Left renal cortex interstitium (tissue), 4 donors: ENCODE measurements around the gene GOLGA1. TPM values are rescaled to one million over a fixed set of nuclear protein-coding genes. Genes with fewer than 3 reads are reported as not detected.
"Not testable (repeated sequence)": the region's sequence is repeated elsewhere in the genome, so short reads cannot be mapped to it uniquely, and the experiment has no call there.

ENCODE experiments used
- DNase-seq, 4 donors: peaks; one replicate each; pipeline ENCODE4 v3.0.0-alpha.2; 2013; ENCODE audit warnings: low read depth in 4 of 4, low spot score in 2 of 4, missing footprints in 1 of 4
- polyA plus RNA-seq, 4 donors: library from polyadenylated mRNA; unstranded; fragments of 120-200 nt; gene quantifications; one replicate each; pipeline ENCODE4 v1.2.1, GENCODE V29; 2013; ENCODE audit not compliant: insufficient read length in 4 of 4

The GOLGA1 gene, protein sequence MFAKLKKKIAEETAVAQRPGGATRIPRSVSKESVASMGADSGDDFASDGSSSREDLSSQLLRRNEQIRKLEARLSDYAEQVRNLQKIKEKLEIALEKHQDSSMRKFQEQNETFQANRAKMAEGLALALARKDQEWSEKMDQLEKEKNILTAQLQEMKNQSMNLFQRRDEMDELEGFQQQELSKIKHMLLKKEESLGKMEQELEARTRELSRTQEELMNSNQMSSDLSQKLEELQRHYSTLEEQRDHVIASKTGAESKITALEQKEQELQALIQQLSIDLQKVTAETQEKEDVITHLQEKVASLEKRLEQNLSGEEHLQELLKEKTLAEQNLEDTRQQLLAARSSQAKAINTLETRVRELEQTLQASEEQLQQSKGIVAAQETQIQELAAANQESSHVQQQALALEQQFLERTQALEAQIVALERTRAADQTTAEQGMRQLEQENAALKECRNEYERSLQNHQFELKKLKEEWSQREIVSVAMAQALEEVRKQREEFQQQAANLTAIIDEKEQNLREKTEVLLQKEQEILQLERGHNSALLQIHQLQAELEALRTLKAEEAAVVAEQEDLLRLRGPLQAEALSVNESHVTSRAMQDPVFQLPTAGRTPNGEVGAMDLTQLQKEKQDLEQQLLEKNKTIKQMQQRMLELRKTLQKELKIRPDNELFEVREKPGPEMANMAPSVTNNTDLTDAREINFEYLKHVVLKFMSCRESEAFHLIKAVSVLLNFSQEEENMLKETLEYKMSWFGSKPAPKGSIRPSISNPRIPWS
- 10 to 100 TPM; 14.3 to 17.8 (median 16.5) TPM for polyA plus RNA-seq

DNA sequence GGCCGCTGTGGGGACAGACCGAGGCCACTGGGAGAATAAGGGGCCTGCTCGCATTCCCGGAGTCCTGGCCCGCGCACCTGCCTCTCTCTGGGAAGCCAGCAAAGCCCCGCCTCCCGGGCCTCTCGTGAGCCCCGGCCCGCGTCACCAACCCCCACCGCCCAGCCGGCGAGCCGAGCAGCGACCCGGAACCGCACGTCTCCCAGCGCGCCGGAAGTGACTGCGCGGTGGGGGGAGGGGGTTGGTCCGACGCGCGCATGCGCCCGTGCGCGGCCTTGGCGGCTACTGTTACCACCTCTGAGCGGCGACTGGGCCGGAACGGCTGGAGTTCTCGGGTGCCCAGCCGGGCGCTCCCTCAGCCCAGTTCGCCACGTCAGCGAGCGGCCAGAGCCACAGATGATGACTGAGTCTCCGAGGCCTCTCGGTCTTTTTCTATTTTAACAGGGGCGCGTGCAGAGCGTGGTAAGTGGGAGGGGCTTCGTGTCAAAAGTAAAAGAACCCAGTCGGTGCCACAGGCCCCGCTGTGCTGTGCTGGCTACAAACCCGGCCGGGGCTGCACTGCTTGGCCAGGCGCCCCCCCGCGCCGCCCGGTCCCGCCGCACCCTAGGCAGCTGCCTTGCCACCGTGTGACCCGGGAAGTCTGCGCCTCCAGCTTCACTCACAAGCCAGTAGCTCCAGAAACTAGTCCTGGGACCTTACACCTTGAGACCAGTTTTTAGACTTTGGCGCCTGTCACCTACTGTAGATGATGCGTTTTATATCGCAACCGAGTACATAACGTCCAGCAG, at the start of gene GOLGA1:
Gene GOLGA1 (minus strand): TSS at position 190 of the 785 bp plus-strand sequence. CDS start 2,372 bp downstream, outside the sequence.
- peak; percentile 85 to 87 (median 87) for DNase-seq

GRCh38 chr9:124983698-124984097, 42.8 kb upstream of the GOLGA1 start:
- DNase-seq = no peak

DNA sequence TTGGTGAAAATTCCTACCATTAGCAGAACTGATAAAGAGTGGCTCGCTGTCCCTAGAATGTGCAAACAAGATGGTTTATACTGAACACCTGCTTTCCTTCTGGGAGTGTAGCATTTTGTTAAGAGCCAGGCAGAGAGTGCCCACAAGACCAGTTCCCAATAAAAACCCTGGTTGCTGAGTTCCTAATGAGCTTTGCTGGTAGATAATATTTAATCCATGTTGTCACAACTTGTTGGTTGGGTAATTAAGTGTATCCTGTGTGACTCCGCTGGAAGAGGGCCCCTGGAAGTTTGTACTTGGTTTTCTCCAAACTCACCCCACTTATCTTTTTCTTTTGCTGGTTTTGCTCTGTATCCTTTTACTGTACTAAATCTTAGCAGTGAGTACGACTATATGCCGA, 39.5 kb upstream of the GOLGA1 start:
- DNase-seq = peak in 2 of 4 donors; percentile 0 to 2

DNA sequence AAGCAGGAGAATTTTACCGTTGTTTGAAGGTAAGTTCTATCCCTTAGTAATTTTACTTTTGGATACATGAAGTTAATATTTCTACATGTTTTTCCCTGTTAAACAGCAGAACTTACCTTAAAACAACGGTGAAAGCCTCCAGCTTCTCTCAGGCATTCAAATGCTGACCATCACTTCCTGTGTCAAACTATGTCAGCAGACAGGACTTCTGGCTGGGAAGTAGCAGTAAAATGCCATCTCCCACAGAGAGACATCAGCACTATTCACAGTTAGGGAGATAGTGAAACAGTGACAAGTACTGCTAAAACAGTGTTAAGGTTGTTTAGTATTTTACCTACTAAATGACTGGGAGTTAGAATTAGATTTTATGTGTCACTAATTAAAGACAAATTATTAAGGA, 34.2 kb upstream of the GOLGA1 start:
- DNase-seq = no peak

DNA sequence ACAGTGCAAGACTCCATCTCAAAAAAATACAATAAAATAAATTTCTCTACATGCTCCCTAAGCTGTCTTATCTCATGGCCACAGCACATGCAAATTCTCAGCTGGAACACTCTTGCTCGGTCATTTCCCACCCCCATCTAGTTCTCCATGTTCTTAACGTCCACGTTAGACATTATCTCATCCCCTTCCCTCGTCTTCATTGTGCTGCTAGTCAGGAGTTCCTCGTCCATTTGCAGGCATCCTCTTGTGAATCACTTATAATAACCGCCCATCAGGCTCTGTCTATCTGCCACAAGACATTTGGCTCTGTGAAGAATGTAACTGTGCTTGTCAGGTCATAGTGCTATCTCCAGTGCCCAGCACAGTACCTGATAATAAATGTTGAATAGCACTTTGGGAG, 32.9 kb upstream of the GOLGA1 start:
- no peak for DNase-seq

DNA sequence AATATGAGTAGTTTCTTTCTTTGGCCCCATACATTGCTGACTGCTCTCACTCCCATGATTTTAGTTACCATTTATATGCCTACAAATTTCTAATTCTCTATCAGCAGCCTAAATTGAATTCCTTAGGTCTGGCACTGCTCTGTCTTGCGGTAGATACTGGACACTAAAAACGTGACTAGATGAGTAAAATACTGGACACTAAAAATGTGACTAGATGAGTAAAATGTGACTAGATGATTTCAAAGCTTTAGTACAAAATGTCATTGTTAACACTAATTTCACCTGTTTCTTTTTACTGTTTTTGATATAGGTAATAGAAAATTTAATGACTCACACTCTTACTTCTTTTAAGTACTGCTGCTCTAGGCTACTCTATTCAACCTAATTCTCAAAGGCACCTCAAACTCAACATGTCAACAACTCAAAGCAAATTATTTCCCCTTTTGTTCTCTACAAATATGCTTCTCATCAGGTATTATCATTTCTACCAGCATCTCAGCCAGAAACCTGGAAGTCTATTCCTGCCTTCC, 31.4 kb upstream of the GOLGA1 start:
- DNase-seq = no peak

GRCh38 chr9:124969401-124969800, 28.5 kb upstream of the GOLGA1 start:
- no peak for DNase-seq

DNA sequence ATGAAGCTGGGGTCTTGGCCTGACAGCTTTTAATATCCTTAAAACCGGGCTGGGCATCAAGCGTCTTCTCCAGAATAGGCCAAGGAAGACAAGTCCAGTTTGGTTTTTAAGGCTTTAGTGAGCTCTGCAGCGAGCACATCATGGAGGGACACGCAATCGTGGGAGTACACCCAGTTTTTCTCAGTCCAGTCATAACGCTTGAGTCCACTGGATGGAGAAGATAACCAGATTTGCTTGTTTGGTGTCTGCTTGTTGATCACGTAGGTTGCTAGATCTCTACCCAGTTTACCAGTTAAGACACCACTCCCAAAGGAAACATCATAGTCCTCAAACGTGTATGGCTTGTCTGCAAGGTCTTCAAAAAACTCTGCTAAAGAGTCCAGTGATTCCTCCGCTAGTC, 27.4 kb upstream of the GOLGA1 start:
- no peak for DNase-seq

DNA sequence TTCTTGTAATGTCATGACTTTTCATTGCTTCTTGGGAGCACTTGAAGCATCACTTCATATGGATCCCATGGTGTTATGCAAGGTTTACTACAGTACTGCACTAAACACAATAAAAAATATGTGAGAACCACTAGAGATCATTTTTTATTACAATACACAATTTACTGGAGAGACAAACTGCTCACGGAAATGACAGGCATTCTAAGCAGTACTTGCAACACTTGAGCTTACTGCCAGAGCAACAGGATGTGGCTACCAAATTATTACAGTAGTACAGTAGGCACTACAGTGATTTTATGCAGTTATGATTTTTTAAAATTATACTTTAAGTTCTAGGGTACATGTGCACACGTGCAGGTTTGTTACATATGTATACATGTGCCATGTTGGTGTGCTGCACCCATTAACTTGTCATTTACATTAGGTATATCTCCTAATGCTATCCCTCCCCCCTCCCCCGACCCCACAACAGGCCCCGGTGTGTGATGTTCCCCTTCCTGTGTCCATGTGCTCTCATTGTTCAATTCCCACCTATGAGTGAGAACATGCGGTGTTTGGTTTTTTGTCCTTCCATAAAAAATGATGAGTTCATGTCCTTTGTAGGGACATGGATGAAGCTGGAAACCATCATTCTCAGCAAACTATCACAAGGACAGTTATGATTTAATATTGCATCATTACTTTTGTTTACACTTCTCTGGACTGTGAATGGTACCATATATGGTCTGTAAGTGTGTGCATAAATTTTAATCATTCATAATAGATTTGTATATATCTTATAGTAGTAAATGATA, 25.1 kb upstream of the GOLGA1 start:
- DNase-seq = not testable (repeated sequence)

DNA sequence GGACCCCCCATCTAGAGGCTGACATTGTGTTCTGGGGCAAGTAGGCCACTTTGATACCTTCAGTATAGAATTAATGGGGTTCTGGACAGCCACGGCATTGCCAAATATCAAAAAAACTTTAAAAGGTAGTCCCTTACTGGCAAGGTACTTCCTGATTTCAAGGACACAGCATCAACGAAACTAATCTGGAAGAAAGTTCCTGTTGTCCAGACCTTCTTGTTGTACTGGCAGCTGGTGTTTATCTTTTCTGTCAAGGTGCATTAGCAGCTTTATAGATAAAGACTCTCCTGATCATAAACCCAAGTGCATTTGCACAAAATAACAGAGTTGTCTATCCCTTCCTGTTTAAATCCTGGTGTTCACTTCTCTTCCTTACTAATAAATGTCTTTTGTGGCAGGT, 23.7 kb upstream of the GOLGA1 start:
- no peak for DNase-seq

DNA sequence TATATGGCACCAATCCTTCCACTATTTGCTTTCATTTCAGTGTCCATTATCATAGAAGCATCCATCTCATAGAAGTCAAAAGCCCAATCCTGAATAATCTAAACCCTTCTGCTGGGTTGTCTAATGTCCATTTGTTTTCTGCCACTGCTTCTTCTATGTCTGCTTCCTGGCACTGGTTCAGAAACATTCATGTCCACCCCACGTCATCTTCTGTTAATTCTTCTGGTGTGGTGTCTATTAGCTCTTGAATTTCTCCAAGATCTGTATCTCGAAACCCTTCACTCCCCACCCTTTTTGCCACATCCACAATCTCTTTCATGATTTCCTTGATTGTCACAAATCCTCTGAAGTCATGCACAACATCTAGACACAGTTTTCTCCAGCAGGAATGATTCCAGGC, 23.2 kb upstream of the GOLGA1 start:
- no peak for DNase-seq

DNA sequence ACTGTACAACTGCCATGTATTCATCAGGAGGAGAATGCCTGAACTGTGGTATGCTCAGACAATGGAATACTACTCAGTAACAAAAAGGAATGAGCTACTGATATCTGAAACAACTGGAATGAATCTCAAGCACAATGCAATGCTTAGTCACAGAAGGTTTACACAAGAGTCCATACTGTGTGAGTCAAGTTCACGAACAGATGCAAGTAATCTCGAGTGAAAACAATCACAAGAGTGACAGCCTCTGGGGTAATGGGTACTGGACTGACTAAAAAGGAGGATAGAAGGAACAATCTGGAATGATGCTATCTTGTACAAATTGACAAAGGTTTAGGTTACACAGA, 19.5 kb upstream of the GOLGA1 start:
- no peak for DNase-seq

- not testable (repeated sequence) for DNase-seq
These were observed 19.0 kb upstream of the GOLGA1 start for GRCh38 chr9:124959671-124960408.

GRCh38 chr9:124954255-124954654, 13.4 kb upstream of the GOLGA1 start:
- no peak for DNase-seq

DNA sequence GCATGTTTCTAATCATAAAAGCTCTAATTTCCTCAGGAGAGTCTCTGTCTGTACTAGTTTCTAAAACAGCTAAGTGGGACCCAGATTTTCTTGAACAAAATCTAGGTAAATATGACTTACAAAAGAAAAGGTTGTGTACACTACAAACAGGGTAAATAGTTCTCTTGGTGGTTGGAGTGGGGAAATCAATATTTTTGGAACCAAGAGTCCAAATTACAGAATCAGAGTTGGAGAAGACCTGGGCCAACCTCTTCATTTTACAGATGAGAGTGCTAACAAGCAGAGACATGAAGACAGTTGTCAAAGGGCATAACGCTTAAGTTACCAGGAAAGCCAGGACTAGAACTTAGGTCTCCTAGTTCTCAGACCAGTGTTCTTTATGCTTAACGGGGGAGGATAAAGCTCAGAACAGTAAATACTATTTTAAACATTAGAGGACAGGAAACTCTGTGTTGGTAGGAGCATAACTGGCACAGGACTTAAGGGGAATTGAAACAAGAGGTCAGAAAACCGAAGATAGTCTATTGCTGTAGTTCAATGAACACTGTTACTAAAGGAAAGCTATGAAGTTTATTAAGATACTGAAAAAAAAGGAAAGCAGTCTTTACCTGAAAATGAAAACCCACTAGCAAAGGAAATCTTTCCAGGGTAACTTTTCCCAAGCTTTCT, 9.3 kb upstream of the GOLGA1 start:
- no peak for DNase-seq

DNA sequence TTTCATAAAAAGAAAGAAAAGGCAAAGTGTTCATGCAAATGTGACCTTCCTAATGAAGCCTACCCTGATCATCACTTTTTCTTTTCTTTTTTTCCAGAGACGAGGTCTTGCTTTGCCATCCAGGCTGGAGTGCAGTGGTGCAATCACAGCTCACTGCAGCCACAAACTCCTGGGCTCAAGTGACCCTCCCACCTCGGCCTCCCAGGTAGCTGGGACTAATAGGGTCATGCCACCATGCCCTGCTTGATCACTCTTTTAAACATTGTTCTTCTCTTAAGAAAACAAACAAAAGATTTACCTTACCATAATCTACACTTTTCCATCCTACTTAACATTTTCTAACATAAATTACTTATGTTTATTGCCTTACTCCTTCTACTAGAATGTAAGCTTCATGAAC, 8.5 kb upstream of the GOLGA1 start:
- no peak for DNase-seq

- DNase-seq = no peak
These were observed 7.0 kb upstream of the GOLGA1 start for GRCh38 chr9:124947727-124948391.

- DNase-seq = no peak
These were observed 5.3 kb upstream of the GOLGA1 start for GRCh38 chr9:124946167-124946566.
